ENCODE measurements around the gene TSPAN18.

The TSPAN18 gene

GRCh38 chr11:44771841-44772240, 45.1 kb downstream of the TSPAN18 start:
- no peak for DNase-seq (ENCODE audit: low spot score)
- TF ChIP-seq, protein P1, sequence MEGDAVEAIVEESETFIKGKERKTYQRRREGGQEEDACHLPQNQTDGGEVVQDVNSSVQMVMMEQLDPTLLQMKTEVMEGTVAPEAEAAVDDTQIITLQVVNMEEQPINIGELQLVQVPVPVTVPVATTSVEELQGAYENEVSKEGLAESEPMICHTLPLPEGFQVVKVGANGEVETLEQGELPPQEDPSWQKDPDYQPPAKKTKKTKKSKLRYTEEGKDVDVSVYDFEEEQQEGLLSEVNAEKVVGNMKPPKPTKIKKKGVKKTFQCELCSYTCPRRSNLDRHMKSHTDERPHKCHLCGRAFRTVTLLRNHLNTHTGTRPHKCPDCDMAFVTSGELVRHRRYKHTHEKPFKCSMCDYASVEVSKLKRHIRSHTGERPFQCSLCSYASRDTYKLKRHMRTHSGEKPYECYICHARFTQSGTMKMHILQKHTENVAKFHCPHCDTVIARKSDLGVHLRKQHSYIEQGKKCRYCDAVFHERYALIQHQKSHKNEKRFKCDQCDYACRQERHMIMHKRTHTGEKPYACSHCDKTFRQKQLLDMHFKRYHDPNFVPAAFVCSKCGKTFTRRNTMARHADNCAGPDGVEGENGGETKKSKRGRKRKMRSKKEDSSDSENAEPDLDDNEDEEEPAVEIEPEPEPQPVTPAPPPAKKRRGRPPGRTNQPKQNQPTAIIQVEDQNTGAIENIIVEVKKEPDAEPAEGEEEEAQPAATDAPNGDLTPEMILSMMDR (IDR thresholded peaks at IDR 0.05; ENCODE audit: borderline replicate concordance, control extremely low read depth, extremely low read depth, insufficient read depth, missing control alignments) = no peak
- in situ Hi-C loops (cut with MboI; ENCODE audit: low sequenced_read_pairs, unreplicated experiment) = loop anchor here (10.0 kb wide), 1 partner anchor 147 kb away; no protein-coding TSS in a partner anchor

DNA sequence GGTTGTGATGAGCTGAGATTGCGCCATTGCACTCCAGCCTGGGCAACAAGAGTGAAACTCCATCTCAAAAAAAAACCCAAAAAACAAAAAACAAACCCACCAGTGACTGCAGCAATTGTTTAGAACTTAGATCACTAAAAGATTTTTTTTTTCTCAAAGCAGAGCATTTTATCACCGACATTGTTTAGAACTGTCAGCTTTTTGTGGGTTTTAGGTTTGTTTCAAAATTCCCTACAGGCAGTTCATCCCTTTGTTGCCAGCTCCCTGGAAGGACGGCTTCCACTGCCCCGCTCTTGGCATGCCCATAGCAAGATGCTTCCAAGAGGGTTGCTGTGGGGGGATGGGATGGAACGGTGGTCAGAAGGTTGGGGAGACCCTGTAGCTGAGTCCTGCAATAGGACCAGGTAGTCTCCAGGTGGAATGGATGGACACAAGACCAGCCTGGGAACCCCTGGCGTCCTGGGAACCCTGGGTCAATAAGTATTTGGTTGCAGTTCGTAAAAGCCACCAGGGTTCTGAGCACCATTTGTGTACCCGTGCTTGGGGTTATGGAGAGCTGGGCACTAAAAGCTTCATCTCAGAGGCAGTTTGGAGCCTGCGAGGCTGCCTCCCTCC, 46.7 kb downstream of the TSPAN18 start:
- TF ChIP-seq, protein P1 (IDR thresholded peaks at IDR 0.05; ENCODE audit: borderline replicate concordance, control extremely low read depth, extremely low read depth, insufficient read depth, missing control alignments) = no peak
- no peak for DNase-seq (ENCODE audit: low spot score)
- in situ Hi-C loops (cut with MboI; ENCODE audit: low sequenced_read_pairs, unreplicated experiment) = loop anchor here (10.0 kb wide), 1 partner anchor 149 kb away; no protein-coding TSS in a partner anchor

DNA sequence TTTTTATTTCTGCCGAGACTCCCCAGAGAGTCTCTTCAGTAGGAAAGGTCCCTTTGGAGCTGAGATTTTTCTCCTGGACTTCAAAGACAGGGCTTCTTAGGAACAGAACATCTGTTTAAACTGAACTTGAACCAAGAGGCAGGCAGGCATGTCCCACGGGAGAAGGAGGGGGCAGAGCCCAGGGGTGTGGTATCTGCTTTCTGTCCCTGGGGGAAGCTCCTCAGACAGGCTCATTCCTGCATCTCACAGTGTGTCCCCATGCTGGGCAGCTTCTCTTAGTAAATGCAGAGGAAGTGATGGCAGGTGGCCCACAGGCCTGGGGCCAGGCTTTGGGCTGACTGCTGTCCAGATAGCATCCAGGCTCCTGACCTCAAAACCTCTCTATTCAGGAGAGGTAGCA, 47.3 kb downstream of the TSPAN18 start:
- in situ Hi-C loops (cut with MboI; ENCODE audit: low sequenced_read_pairs, unreplicated experiment) = loop anchor here (10.0 kb wide), 1 partner anchor 149 kb away; no protein-coding TSS in a partner anchor
- TF ChIP-seq, protein P1 (IDR thresholded peaks at IDR 0.05; ENCODE audit: borderline replicate concordance, control extremely low read depth, extremely low read depth, insufficient read depth, missing control alignments) = no peak
- no peak for DNase-seq (ENCODE audit: low spot score)

DNA sequence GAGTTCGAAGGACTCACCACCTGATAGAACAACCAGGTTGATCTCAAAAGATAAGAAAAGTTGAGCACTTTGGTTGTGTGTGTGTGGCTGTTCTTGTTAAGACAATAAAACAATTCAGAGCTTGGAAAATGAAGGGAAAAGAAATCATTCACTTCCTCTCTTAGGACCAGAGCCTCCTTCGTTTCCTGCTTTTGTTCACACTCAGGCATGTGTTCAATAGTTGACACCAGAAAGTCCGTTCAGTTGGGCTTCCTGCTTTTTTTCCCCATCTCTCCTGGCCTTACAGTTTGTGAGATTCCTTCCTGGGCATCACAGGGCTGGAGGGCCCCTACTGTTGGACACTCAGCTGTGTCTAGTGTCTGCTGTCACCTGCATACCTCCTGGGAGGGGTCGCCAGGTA, 48.0 kb downstream of the TSPAN18 start:
- no peak for DNase-seq (ENCODE audit: low spot score)
- in situ Hi-C loops (cut with MboI; ENCODE audit: low sequenced_read_pairs, unreplicated experiment) = loop anchor here (10.0 kb wide), 1 partner anchor 150 kb away; no protein-coding TSS in a partner anchor
- TF ChIP-seq, protein P1 (IDR thresholded peaks at IDR 0.05; ENCODE audit: borderline replicate concordance, control extremely low read depth, extremely low read depth, insufficient read depth, missing control alignments) = no peak

DNA sequence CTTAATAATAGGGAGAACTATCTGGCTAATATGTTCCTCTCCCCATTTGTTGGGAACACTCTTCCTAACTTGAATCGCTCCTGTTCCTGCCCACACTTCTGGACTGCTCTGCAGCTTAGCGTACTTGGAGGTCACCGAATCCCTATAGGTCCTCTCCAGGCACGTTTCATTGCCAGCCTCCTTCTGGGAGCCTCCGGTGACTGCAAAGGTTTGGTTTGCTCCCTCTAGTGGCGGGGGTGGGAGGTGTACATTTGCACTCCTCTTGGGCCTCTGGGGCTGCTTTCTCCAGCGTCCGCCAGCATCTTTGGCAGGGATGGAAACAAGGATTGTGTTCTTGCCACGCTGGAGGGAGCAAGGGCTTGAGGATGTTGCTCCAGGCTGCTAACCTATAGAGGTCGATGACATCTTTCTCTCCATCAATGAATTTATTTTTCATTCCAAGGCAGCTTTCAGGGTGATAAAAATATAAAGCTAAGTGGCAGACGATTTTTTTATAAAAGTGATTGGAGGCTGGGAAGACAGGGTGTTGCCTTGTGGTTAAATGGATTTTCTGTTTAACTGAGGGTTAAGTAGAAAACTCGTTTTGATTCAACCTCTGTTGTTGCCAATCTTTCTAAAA, 48.7 kb downstream of the TSPAN18 start:
- TF ChIP-seq, protein P1 (IDR thresholded peaks at IDR 0.05; ENCODE audit: borderline replicate concordance, control extremely low read depth, extremely low read depth, insufficient read depth, missing control alignments) = peak; percentile 68
- in situ Hi-C loops (cut with MboI; ENCODE audit: low sequenced_read_pairs, unreplicated experiment) = loop anchor here (10.0 kb wide), 1 partner anchor 151 kb away; no protein-coding TSS in a partner anchor
- peak; percentile 71 for DNase-seq (ENCODE audit: low spot score)

- TF ChIP-seq, protein P1 (IDR thresholded peaks at IDR 0.05; ENCODE audit: borderline replicate concordance, control extremely low read depth, extremely low read depth, insufficient read depth, missing control alignments) = no peak
- DNase-seq (ENCODE audit: low spot score) = no peak
- in situ Hi-C loops (cut with MboI; ENCODE audit: low sequenced_read_pairs, unreplicated experiment) = loop anchor here (10.0 kb wide), 1 partner anchor 151 kb away; no protein-coding TSS in a partner anchor
These were observed 49.3 kb downstream of the TSPAN18 start for GRCh38 chr11:44775985-44776446.

Data from GM13976 (cell line).